A549 (cell line): ENCODE measurements around the gene PRKN. TPM values are rescaled to one million over a fixed set of nuclear protein-coding genes. Genes with fewer than 3 reads are reported as not detected.

ENCODE experiments used
- ATAC-seq, 2 experiments: fragments of 200-7000 bp in 1 of 2; fragments of >200 bp in 1 of 2; cut with Nextera tagmentation in 1 of 2; cut with Tn5 transposase in 1 of 2; 3 replicates each; pipeline versions ENCODE4 v1.8.0 to v1.9.1; 2018 to 2020; ENCODE audit warnings: mild to moderate bottlenecking in 1 of 2, moderate library complexity in 1 of 2
- CTCF ChIA-PET: fragments of 300-600 bp; sonication (Branson Sonifier 250); formaldehyde crosslinking; extraction: SDS; loops from one replicate; lab custom pipeline; 2021; ENCODE audit warnings: antibody characterized with exemption, inconsistent platforms; lab: Yijun Ruan, JAX
- POLR2A ChIA-PET: fragments of 350-600 bp; formaldehyde crosslinking; extraction: SDS; loops from one replicate; lab custom pipeline; 2021; ENCODE audit warnings: antibody characterized with exemption, inconsistent platforms; lab: Yijun Ruan, JAX
- DNase-seq, 2 experiments: peaks; one replicate each; pipeline versions ENCODE4 v3.0.0 to v3.0.0-alpha.2; 2011 to 2016; ENCODE audit warnings: low read depth in 1 of 2, low spot score in 1 of 2
- FAIRE-seq: peaks from 2 replicates; lab custom pipeline; 2011; peaks lifted over from hg19 to GRCh38; lab: Jason Lieb, UNC
- H3K27ac ChIP-seq, 2 experiments: fragments of >200 bp; sonication (Bioruptor Twin); formaldehyde crosslinking; 3 replicates each; pipeline ENCODE4 v1.5.1; 2016 to 2017
- H3K4me1 ChIP-seq: fragments of >200 bp; sonication (Bioruptor Twin); formaldehyde crosslinking; 3 replicates; pipeline ENCODE4 v1.6.1; 2016
- H3K4me2 ChIP-seq: fragments of >200 bp; sonication (Bioruptor Twin); formaldehyde crosslinking; 3 replicates; pipeline ENCODE4 v1.6.1; 2016
- H3K4me3 ChIP-seq: fragments of >200 bp; sonication (Bioruptor Twin); formaldehyde crosslinking; 3 replicates; pipeline ENCODE4 v1.5.1; 2016
- H3K9me3 ChIP-seq: fragments of >200 bp; sonication (Bioruptor Twin); formaldehyde crosslinking; 3 replicates; pipeline ENCODE4 v1.6.1; 2016
- ATOH8 ChIP-seq: fragments of 250-450 bp; sonication (Bioruptor Pico); IDR thresholded peaks from 2 replicates; pipeline ENCODE4 v1.5.0; 2020; ENCODE audit warnings: low read depth, mild to moderate bottlenecking, moderate library complexity
- BHLHE40 ChIP-seq: IDR thresholded peaks from 2 replicates; pipeline ENCODE4 v1.6.1; 2012; ENCODE audit warnings: low read depth, low read length, inconsistent platforms
- CBX2 ChIP-seq: fragments of 200-600 bp; sonication (generic); IDR thresholded peaks from 2 replicates; pipeline ENCODE4 v1.6.1; 2016; ENCODE audit warnings: low read depth, mild to moderate bottlenecking, borderline replicate concordance
- CHD2 ChIP-seq: fragments of 150-350 bp; IDR thresholded peaks from 2 replicates; pipeline ENCODE4 v1.6.1; 2014; ENCODE audit warnings: low read length; ENCODE audit not compliant: partially characterized antibody
- EHF ChIP-seq: fragments of 250-450 bp; sonication (Bioruptor Pico); IDR thresholded peaks from 2 replicates; pipeline ENCODE4 v1.5.0; 2020; ENCODE audit warnings: mild to moderate bottlenecking
- EHMT2 ChIP-seq: fragments of 200-600 bp; sonication (generic); IDR thresholded peaks from 2 replicates; pipeline ENCODE4 v1.6.1; 2016; ENCODE audit warnings: antibody characterized with exemption, low read depth, mild to moderate bottlenecking, moderate library complexity
- ESRRA ChIP-seq: fragments of 150-350 bp; IDR thresholded peaks from 2 replicates; pipeline ENCODE4 v1.6.1; 2014; ENCODE audit warnings: mild to moderate bottlenecking, low read length, borderline replicate concordance
- FOSL2 ChIP-seq, 2 experiments: fragments of 450-650 bp in 1 of 2; fragments of >200 bp in 1 of 2; sonication (Bioruptor Twin) in 1 of 2; formaldehyde crosslinking; IDR thresholded peaks; 2 replicates each; pipeline versions ENCODE4 v1.5.0 to v1.6.1; 2016 to 2020; ENCODE audit warnings: mild to moderate bottlenecking in 1 of 2, moderate library complexity in 1 of 2
- GATA3 ChIP-seq: IDR thresholded peaks from 2 replicates; pipeline ENCODE4 v1.6.1; 2012; ENCODE audit warnings: borderline replicate concordance
- HMGXB4 ChIP-seq: fragments of 250-450 bp; sonication (Bioruptor Pico); IDR thresholded peaks from 2 replicates; pipeline ENCODE4 v1.5.0; 2021; ENCODE audit warnings: mild to moderate bottlenecking, moderate library complexity, borderline replicate concordance
- HOXA7 ChIP-seq: fragments of 250-450 bp; sonication (Bioruptor Pico); IDR thresholded peaks from 2 replicates; pipeline ENCODE4 v1.5.0; 2020; ENCODE audit warnings: mild to moderate bottlenecking, moderate library complexity
- HOXB13 ChIP-seq: fragments of 250-450 bp; sonication (Bioruptor Pico); IDR thresholded peaks from 2 replicates; pipeline ENCODE4 v1.5.0; 2020; ENCODE audit warnings: low read depth, mild to moderate bottlenecking, moderate library complexity
- JUN ChIP-seq, 2 experiments: fragments of >200 bp; sonication (Bioruptor Twin); formaldehyde crosslinking; IDR thresholded peaks; 2 replicates in 1 of 2; 3 replicates in 1 of 2; pipeline ENCODE4 v1.6.1; 2016 to 2017
- KDM5A ChIP-seq: fragments of 200-600 bp; sonication (generic); IDR thresholded peaks from 2 replicates; pipeline ENCODE4 v1.6.1; 2016; ENCODE audit warnings: antibody characterized with exemption, mild to moderate bottlenecking
- MAFK ChIP-seq: fragments of 450-650 bp; IDR thresholded peaks from 2 replicates; pipeline ENCODE4 v1.6.1; 2014; ENCODE audit not compliant: partially characterized antibody
- MAZ ChIP-seq: fragments of 150-350 bp; IDR thresholded peaks from 2 replicates; pipeline ENCODE4 v1.6.1; 2014; ENCODE audit warnings: antibody characterized with exemption, low read depth, low read length, borderline replicate concordance
- NFE2L2 ChIP-seq: fragments of 150-350 bp; conservative IDR thresholded peaks from 2 replicates; pipeline ENCODE4 v1.6.1; 2014; ENCODE audit warnings: low read length
- NPAS2 ChIP-seq: fragments of 250-450 bp; sonication (Bioruptor Pico); IDR thresholded peaks from 2 replicates; pipeline ENCODE4 v1.8.0; 2022; ENCODE audit warnings: mild to moderate bottlenecking, moderate library complexity, borderline replicate concordance
- NR3C1 ChIP-seq: fragments of >200 bp; sonication (Bioruptor Twin); formaldehyde crosslinking; IDR thresholded peaks from 3 replicates; pipeline ENCODE4 v1.6.1; 2017
- PBX3 ChIP-seq: IDR thresholded peaks from 2 replicates; pipeline ENCODE4 v1.6.1; 2012
- PHF8 ChIP-seq: fragments of 200-600 bp; sonication (generic); IDR thresholded peaks from 2 replicates; pipeline ENCODE4 v1.6.1; 2016; ENCODE audit warnings: low read depth, mild to moderate bottlenecking, antibody characterized with exemption, moderate library complexity, borderline replicate concordance
- POLR2A ChIP-seq: IDR thresholded peaks from 2 replicates; pipeline ENCODE4 v1.6.1; 2012; ENCODE audit warnings: mild to moderate bottlenecking, low read length
- POLR2AphosphoS2 ChIP-seq: conservative IDR thresholded peaks from 2 replicates; pipeline ENCODE4 v1.6.1; 2012; ENCODE audit warnings: low read length, improper control_type of control experiment, inconsistent platforms
- RAD21 ChIP-seq, 2 experiments: fragments of >200 bp in 1 of 2; sonication (Bioruptor Twin) in 1 of 2; formaldehyde crosslinking in 1 of 2; IDR thresholded peaks in 1 of 2; conservative IDR thresholded peaks in 1 of 2; 2 replicates in 1 of 2; 3 replicates in 1 of 2; pipeline ENCODE4 v1.6.1; 2012 to 2018; ENCODE audit warnings: inconsistent platforms in 1 of 2
- RCOR1 ChIP-seq: fragments of 150-350 bp; IDR thresholded peaks from 2 replicates; pipeline ENCODE4 v1.6.1; 2014; ENCODE audit warnings: antibody characterized with exemption, low read length, low read depth
- REST ChIP-seq: fragments of 200-600 bp; sonication (generic); IDR thresholded peaks from 2 replicates; pipeline ENCODE4 v1.6.1; 2016; ENCODE audit warnings: antibody characterized with exemption, mild to moderate bottlenecking, moderate library complexity
- RNF2 ChIP-seq: fragments of 200-600 bp; sonication (generic); IDR thresholded peaks from 2 replicates; pipeline ENCODE4 v1.6.1; 2016; ENCODE audit warnings: low read depth, mild to moderate bottlenecking, antibody characterized with exemption, moderate library complexity, borderline replicate concordance
- WGBS: methylation state at CpG from one replicate; pipeline ENCODE4 v1.1.6; 2017; ENCODE audit errors: missing lambda C conversion rate; 5-methylcytosine and 5-hydroxymethylcytosine counted together
- polyA plus RNA-seq, 4 experiments: library from polyadenylated mRNA; depleted of rRNA in 3 of 4; stranded (reverse); fragments of >200 nt; fragmentation: RNase III in 1 of 4; extraction: RNeasy Plus Mini Kit Qiagen cat#74134 plus additional on column Dnase treatment in 1 of 4; gene quantifications; 2 replicates in 3 of 4; 3 replicates in 1 of 4; pipeline ENCODE4 v1.2.3, GENCODE V29; 2011 to 2017
- TF ChIP-seq, protein P1 (sequence below): fragments of 450-650 bp; IDR thresholded peaks from 2 replicates; pipeline ENCODE4 v1.6.1; 2014; ENCODE audit warnings: antibody characterized with exemption
- TF ChIP-seq, protein P2 (sequence below): fragments of >200 bp; sonication (Bioruptor Twin); formaldehyde crosslinking; IDR thresholded peaks from 2 replicates; pipeline ENCODE4 v1.6.1; 2016

Gene PRKN
- polyA plus RNA-seq, 2 of the 4 experiments (the other 2 are of a cell fraction), result 0.36 to 0.39 TPM

DNA sequence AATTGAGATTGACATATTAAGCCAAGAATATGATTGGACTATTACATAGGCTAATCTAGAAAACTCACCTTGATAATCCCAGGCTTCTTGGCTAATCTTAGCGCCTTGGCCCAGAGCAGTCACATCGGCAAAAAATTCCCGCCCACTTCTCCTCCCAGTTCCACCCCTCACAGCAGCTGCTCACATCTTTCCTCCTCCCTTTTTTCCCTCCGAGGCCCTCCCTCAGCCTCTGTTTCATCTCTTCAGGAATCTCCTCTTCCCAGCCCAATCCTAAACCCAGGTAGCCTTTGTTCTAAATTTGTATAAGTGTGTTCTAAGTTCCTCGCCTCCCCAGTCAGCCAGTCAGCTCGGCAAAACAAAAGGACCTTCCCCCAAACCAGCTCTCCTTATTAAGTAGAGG is 184.3 kb downstream of the PRKN start:
- Histone ChIP-seq H3K4me3 (no peak overlapping the region), H3K4me2 (no peak overlapping the region), H3K4me1 (no peaks in the 10 kb centered on the region), H3K9me3 (no peaks in the 10 kb centered on the region), H3K27ac (no peak overlapping the region)
- 76% methylated on average over 6 of the region's 6 CpGs for WGBS
- ChIA-PET CTCF (interaction anchor here (0.7 kb wide), 1 partner anchor 789 kb away, joined by 3 read pairs; no protein-coding TSS in a partner anchor), POLR2A (no interaction called here)
- ATAC-seq (no peak), DNase-seq (no peak), FAIRE-seq (no peak)
- TF ChIP-seq REST, result no peak
- TF ChIP-seq NPAS2, result no peak
- TF ChIP-seq RAD21 (conservative IDR thresholded peaks at IDR 0.05 in 1 of 2, IDR thresholded peaks at IDR 0.05 in 1 of 2), result no peak
- TF ChIP-seq POLR2A, result no peak
- no peak for TF ChIP-seq JUN (IDR thresholded peaks at IDR 0.05)
- no peak for TF ChIP-seq HOXA7 (CRISPR knock-in tag)
- no peak for TF ChIP-seq NFE2L2
- TF ChIP-seq EHMT2, result no peak
- TF ChIP-seq MAZ, result no peak
- TF ChIP-seq RCOR1, result no peak
- no peak for TF ChIP-seq FOSL2 (IDR thresholded peaks at IDR 0.05)
- no peak for TF ChIP-seq FOSL2 (CRISPR knock-in tag; IDR thresholded peaks at IDR 0.05)
- TF ChIP-seq, protein P1, sequence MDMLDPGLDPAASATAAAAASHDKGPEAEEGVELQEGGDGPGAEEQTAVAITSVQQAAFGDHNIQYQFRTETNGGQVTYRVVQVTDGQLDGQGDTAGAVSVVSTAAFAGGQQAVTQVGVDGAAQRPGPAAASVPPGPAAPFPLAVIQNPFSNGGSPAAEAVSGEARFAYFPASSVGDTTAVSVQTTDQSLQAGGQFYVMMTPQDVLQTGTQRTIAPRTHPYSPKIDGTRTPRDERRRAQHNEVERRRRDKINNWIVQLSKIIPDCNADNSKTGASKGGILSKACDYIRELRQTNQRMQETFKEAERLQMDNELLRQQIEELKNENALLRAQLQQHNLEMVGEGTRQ, result no peak
- TF ChIP-seq RNF2, result no peak
- TF ChIP-seq NR3C1, result no peak
- TF ChIP-seq HOXB13 (CRISPR knock-in tag), result no peak
- no peak for TF ChIP-seq PHF8
- TF ChIP-seq ESRRA, result no peak

DNA sequence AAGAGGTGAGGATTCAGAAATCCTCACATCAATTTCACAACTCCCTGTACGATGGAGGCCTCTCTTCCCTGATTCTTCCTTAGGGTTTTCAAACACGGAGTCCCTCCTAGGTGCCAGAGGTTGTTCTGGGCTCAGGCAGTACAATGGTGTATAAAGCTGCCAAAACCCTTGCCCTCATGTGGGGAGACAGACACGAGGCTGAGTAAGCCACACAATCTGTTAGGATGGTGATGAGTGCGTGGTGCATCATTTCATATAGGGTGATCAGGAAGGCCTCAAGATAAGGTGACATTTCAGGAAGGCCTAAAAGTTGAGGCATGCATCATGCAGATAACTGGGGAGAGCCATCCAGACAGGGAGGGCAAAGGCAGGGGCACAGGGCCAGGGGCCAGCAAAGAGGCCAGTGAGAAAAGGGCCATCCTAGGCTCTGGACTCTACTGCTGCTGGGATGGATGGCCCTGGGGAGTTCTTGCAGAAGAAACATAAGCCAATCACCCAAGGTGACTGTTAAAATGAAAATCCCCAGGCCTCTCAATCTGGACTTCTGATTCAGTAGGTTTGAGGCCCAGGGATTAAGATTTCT is 186.5 kb downstream of the PRKN start:
- 50% methylated on average over 4 of the region's 4 CpGs for WGBS
- Histone ChIP-seq H3K4me2 (no peak overlapping the region), H3K4me3 (no peak overlapping the region), H3K9me3 (no peaks in the 10 kb centered on the region), H3K4me1 (no peaks in the 10 kb centered on the region), H3K27ac (no peak overlapping the region)
- ChIA-PET CTCF (no interaction called here), POLR2A (no interaction called here)
- FAIRE-seq (no peak), ATAC-seq (no peak), DNase-seq (no peak)
- no peak for TF ChIP-seq KDM5A
- TF ChIP-seq MAFK, result no peak
- TF ChIP-seq JUN (IDR thresholded peaks at IDR 0.05), result no peak
- TF ChIP-seq, protein P2, sequence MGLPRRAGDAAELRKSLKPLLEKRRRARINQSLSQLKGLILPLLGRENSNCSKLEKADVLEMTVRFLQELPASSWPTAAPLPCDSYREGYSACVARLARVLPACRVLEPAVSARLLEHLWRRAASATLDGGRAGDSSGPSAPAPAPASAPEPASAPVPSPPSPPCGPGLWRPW, result no peak
- TF ChIP-seq EHF (CRISPR knock-in tag), result no peak
- TF ChIP-seq ATOH8 (CRISPR knock-in tag), result no peak
- no peak for TF ChIP-seq HOXA7 (CRISPR knock-in tag)
- no peak for TF ChIP-seq POLR2AphosphoS2
- no peak for TF ChIP-seq CBX2
- no peak for TF ChIP-seq NPAS2
- no peak for TF ChIP-seq GATA3
- TF ChIP-seq EHMT2, result no peak
- TF ChIP-seq CHD2, result no peak
- TF ChIP-seq PBX3, result no peak
- TF ChIP-seq BHLHE40, result no peak
- no peak for TF ChIP-seq HMGXB4 (CRISPR knock-in tag)
